HG03139 (cell line): ENCODE data around the gene CDC45.

ENCODE experiments used
- ATAC-seq: cut with Tn5 transposase; IDR thresholded peaks from one replicate; pipeline ENCODE4 v1.9.1; 2021; ENCODE audit not compliant: unreplicated experiment

The CDC45 gene

GRCh38 chr22:19553201-19553600, 73.5 kb downstream of the CDC45 start:
- ATAC-seq, result no peak

GRCh38 chr22:19554834-19555404, 75.2 kb downstream of the CDC45 start:
- no peak for ATAC-seq

GRCh38 chr22:19555651-19556050, 75.9 kb downstream of the CDC45 start:
- no peak for ATAC-seq

- ATAC-seq, result no peak
Observed at GRCh38 chr22:19556963-19557545, 77.3 kb downstream of the CDC45 start.

GRCh38 chr22:19559324-19559811, 79.6 kb downstream of the CDC45 start:
- no peak for ATAC-seq

- ATAC-seq, result no peak
Observed at GRCh38 chr22:19559956-19560355, 80.2 kb downstream of the CDC45 start.

- no peak for ATAC-seq
Observed at GRCh38 chr22:19565382-19566278, 85.9 kb downstream of the CDC45 start.

GRCh38 chr22:19566279-19567156, 86.8 kb downstream of the CDC45 start:
- ATAC-seq, result no peak

- no peak for ATAC-seq
Observed at GRCh38 chr22:19567157-19568009, 87.7 kb downstream of the CDC45 start.

- no peak for ATAC-seq
Observed at GRCh38 chr22:19568337-19569275, 88.9 kb downstream of the CDC45 start.

GRCh38 chr22:19569276-19569640, 89.5 kb downstream of the CDC45 start:
- no peak for ATAC-seq

- no peak for ATAC-seq
Observed at GRCh38 chr22:19569976-19570375, 90.3 kb downstream of the CDC45 start.
